Measurements from ENCODE around the gene PIK3R5.

The PIK3R5 gene

GRCh38 chr17:8966926-8967325 lies 1.4 kb upstream of the PIK3R5 start:
- Histone ChIP-seq H3K9me3 (ENCODE audit: control insufficient read depth in 5 of 5, low read length in 5 of 5) (peaks cover 0 to 3% (median 0%) of the 10 kb centered on the region in 5 donors), H3K27me3 (ENCODE audit: control insufficient read depth in 5 of 5, insufficient read depth in 4 of 5, low read length in 5 of 5) (peaks cover 19 to 35% (median 19%) of the 10 kb centered on the region in 5 donors), H3K9ac (ENCODE audit: low read length in 5 of 5) (no peak overlapping the region), H3K4me3 (ENCODE audit: low read depth in 1 of 5, low read length in 5 of 5) (peak overlapping the region in 1 of 5 donors; percentile 9), H3K27ac (ENCODE audit: low read depth, low read length) (no peak overlapping the region), H3K36me3 (ENCODE audit: control insufficient read depth in 5 of 5, insufficient read depth in 5 of 5, low read length in 5 of 5) (no peaks in the 10 kb centered on the region), H3K4me1 (ENCODE audit: control insufficient read depth in 5 of 5, insufficient read depth in 5 of 5, low read length in 5 of 5) (peaks cover 0 to 21% (median 0%) of the 10 kb centered on the region in 5 donors)

GRCh38 chr17:8964801-8965393 lies 610 bp downstream of the PIK3R5 start:
- peaks cover 19 to 33% (median 19%) of the 10 kb centered on the region in 5 donors for H3K27me3 ChIP-seq (ENCODE audit: control insufficient read depth in 5 of 5, insufficient read depth in 4 of 5, low read length in 5 of 5)
- H3K9ac ChIP-seq (ENCODE audit: low read length in 5 of 5), result peak overlapping the region in 3 of 5 donors; percentile 11 to 55 (median 43)
- H3K9me3 ChIP-seq (ENCODE audit: control insufficient read depth in 5 of 5, low read length in 5 of 5), result peaks cover 0 to 3% (median 0%) of the 10 kb centered on the region in 5 donors
- H3K27ac ChIP-seq (ENCODE audit: low read depth, low read length), result no peak overlapping the region
- no peaks in the 10 kb centered on the region for H3K36me3 ChIP-seq (ENCODE audit: control insufficient read depth in 5 of 5, insufficient read depth in 5 of 5, low read length in 5 of 5)
- peaks cover 0 to 26% (median 0%) of the 10 kb centered on the region in 5 donors for H3K4me1 ChIP-seq (ENCODE audit: control insufficient read depth in 5 of 5, insufficient read depth in 5 of 5, low read length in 5 of 5)
- peak overlapping the region; percentile 36 to 69 (median 59) for H3K4me3 ChIP-seq (ENCODE audit: low read depth in 1 of 5, low read length in 5 of 5)

- Histone ChIP-seq H3K27me3 (ENCODE audit: control insufficient read depth in 5 of 5, insufficient read depth in 4 of 5, low read length in 5 of 5) (peaks cover 19 to 33% (median 19%) of the 10 kb centered on the region in 5 donors), H3K4me3 (ENCODE audit: low read depth in 1 of 5, low read length in 5 of 5) (peak overlapping the region in 3 of 5 donors; percentile 9 to 59 (median 10)), H3K9me3 (ENCODE audit: control insufficient read depth in 5 of 5, low read length in 5 of 5) (peaks cover 0 to 3% (median 0%) of the 10 kb centered on the region in 5 donors), H3K36me3 (ENCODE audit: control insufficient read depth in 5 of 5, insufficient read depth in 5 of 5, low read length in 5 of 5) (peaks cover 0 to 4% (median 0%) of the 10 kb centered on the region in 5 donors), H3K9ac (ENCODE audit: low read length in 5 of 5) (no peak overlapping the region), H3K4me1 (ENCODE audit: control insufficient read depth in 5 of 5, insufficient read depth in 5 of 5, low read length in 5 of 5) (peaks cover 0 to 26% (median 0%) of the 10 kb centered on the region in 5 donors), H3K27ac (ENCODE audit: low read depth, low read length) (no peak overlapping the region)
Observed at GRCh38 chr17:8963647-8964258, 1.8 kb downstream of the PIK3R5 start.

GRCh38 chr17:8963014-8963413 lies 2.5 kb downstream of the PIK3R5 start:
- H3K4me3 ChIP-seq (ENCODE audit: low read depth in 1 of 5, low read length in 5 of 5), result no peak overlapping the region
- no peak overlapping the region for H3K27ac ChIP-seq (ENCODE audit: low read depth, low read length)
- H3K36me3 ChIP-seq (ENCODE audit: control insufficient read depth in 5 of 5, insufficient read depth in 5 of 5, low read length in 5 of 5), result peaks cover 0 to 4% (median 0%) of the 10 kb centered on the region in 5 donors
- H3K27me3 ChIP-seq (ENCODE audit: control insufficient read depth in 5 of 5, insufficient read depth in 4 of 5, low read length in 5 of 5), result peaks cover 19 to 33% (median 19%) of the 10 kb centered on the region in 5 donors
- peaks cover 0 to 26% (median 0%) of the 10 kb centered on the region in 5 donors for H3K4me1 ChIP-seq (ENCODE audit: control insufficient read depth in 5 of 5, insufficient read depth in 5 of 5, low read length in 5 of 5)
- H3K9me3 ChIP-seq (ENCODE audit: control insufficient read depth in 5 of 5, low read length in 5 of 5), result peaks cover 0 to under 1% (median 0%) of the 10 kb centered on the region in 5 donors
- no peak overlapping the region for H3K9ac ChIP-seq (ENCODE audit: low read length in 5 of 5)

GRCh38 chr17:8961829-8962228 lies 3.7 kb downstream of the PIK3R5 start:
- peaks cover 12 to 27% (median 17%) of the 10 kb centered on the region in 5 donors for H3K27me3 ChIP-seq (ENCODE audit: control insufficient read depth in 5 of 5, insufficient read depth in 4 of 5, low read length in 5 of 5)
- H3K9ac ChIP-seq (ENCODE audit: low read length in 5 of 5), result no peak overlapping the region
- H3K27ac ChIP-seq (ENCODE audit: low read depth, low read length), result no peak overlapping the region
- H3K4me1 ChIP-seq (ENCODE audit: control insufficient read depth in 5 of 5, insufficient read depth in 5 of 5, low read length in 5 of 5), result peaks cover 0 to 21% (median 0%) of the 10 kb centered on the region in 5 donors
- H3K9me3 ChIP-seq (ENCODE audit: control insufficient read depth in 5 of 5, low read length in 5 of 5), result no peaks in the 10 kb centered on the region
- H3K4me3 ChIP-seq (ENCODE audit: low read depth in 1 of 5, low read length in 5 of 5), result no peak overlapping the region
- H3K36me3 ChIP-seq (ENCODE audit: control insufficient read depth in 5 of 5, insufficient read depth in 5 of 5, low read length in 5 of 5), result peaks cover 0 to 4% (median 0%) of the 10 kb centered on the region in 5 donors

GRCh38 chr17:8960325-8961140 lies 5.0 kb downstream of the PIK3R5 start:
- Histone ChIP-seq H3K4me1 (ENCODE audit: control insufficient read depth in 5 of 5, insufficient read depth in 5 of 5, low read length in 5 of 5) (peaks cover 0 to 29% (median 4%) of the 10 kb centered on the region in 5 donors), H3K4me3 (ENCODE audit: low read depth in 1 of 5, low read length in 5 of 5) (no peak overlapping the region), H3K9me3 (ENCODE audit: control insufficient read depth in 5 of 5, low read length in 5 of 5) (no peaks in the 10 kb centered on the region), H3K27ac (ENCODE audit: low read depth, low read length) (no peak overlapping the region), H3K36me3 (ENCODE audit: control insufficient read depth in 5 of 5, insufficient read depth in 5 of 5, low read length in 5 of 5) (peaks cover 0 to 4% (median 0%) of the 10 kb centered on the region in 5 donors), H3K9ac (ENCODE audit: low read length in 5 of 5) (no peak overlapping the region), H3K27me3 (ENCODE audit: control insufficient read depth in 5 of 5, insufficient read depth in 4 of 5, low read length in 5 of 5) (peaks cover 11 to 17% (median 17%) of the 10 kb centered on the region in 5 donors)

GRCh38 chr17:8959312-8959918 lies 6.1 kb downstream of the PIK3R5 start:
- no peak overlapping the region for H3K4me3 ChIP-seq (ENCODE audit: low read depth in 1 of 5, low read length in 5 of 5)
- H3K4me1 ChIP-seq (ENCODE audit: control insufficient read depth in 5 of 5, insufficient read depth in 5 of 5, low read length in 5 of 5), result peaks cover 0 to 32% (median 9%) of the 10 kb centered on the region in 5 donors
- peaks cover 0 to 4% (median 0%) of the 10 kb centered on the region in 5 donors for H3K36me3 ChIP-seq (ENCODE audit: control insufficient read depth in 5 of 5, insufficient read depth in 5 of 5, low read length in 5 of 5)
- no peak overlapping the region for H3K9ac ChIP-seq (ENCODE audit: low read length in 5 of 5)
- no peak overlapping the region for H3K27ac ChIP-seq (ENCODE audit: low read depth, low read length)
- H3K9me3 ChIP-seq (ENCODE audit: control insufficient read depth in 5 of 5, low read length in 5 of 5), result no peaks in the 10 kb centered on the region
- peaks cover under 1 to 8% (median 6%) of the 10 kb centered on the region in 5 donors for H3K27me3 ChIP-seq (ENCODE audit: control insufficient read depth in 5 of 5, insufficient read depth in 4 of 5, low read length in 5 of 5)

GRCh38 chr17:8957721-8958120 lies 7.8 kb downstream of the PIK3R5 start:
- H3K9me3 ChIP-seq (ENCODE audit: control insufficient read depth in 5 of 5, low read length in 5 of 5), result peaks cover 0 to 4% (median 0%) of the 10 kb centered on the region in 5 donors
- no peak overlapping the region for H3K4me3 ChIP-seq (ENCODE audit: low read depth in 1 of 5, low read length in 5 of 5)
- no peak overlapping the region for H3K27ac ChIP-seq (ENCODE audit: low read depth, low read length)
- H3K27me3 ChIP-seq (ENCODE audit: control insufficient read depth in 5 of 5, insufficient read depth in 4 of 5, low read length in 5 of 5), result peaks cover 0 to 3% (median 0%) of the 10 kb centered on the region in 5 donors
- peaks cover 0 to 4% (median 0%) of the 10 kb centered on the region in 5 donors for H3K36me3 ChIP-seq (ENCODE audit: control insufficient read depth in 5 of 5, insufficient read depth in 5 of 5, low read length in 5 of 5)
- peaks cover 0 to 33% (median 9%) of the 10 kb centered on the region in 5 donors for H3K4me1 ChIP-seq (ENCODE audit: control insufficient read depth in 5 of 5, insufficient read depth in 5 of 5, low read length in 5 of 5)
- H3K9ac ChIP-seq (ENCODE audit: low read length in 5 of 5), result no peak overlapping the region

- Histone ChIP-seq H3K27me3 (ENCODE audit: control insufficient read depth in 5 of 5, insufficient read depth in 4 of 5, low read length in 5 of 5) (peaks cover 0 to 3% (median 0%) of the 10 kb centered on the region in 5 donors), H3K9ac (ENCODE audit: low read length in 5 of 5) (no peak overlapping the region), H3K36me3 (ENCODE audit: control insufficient read depth in 5 of 5, insufficient read depth in 5 of 5, low read length in 5 of 5) (peaks cover 0 to 4% (median 0%) of the 10 kb centered on the region in 5 donors), H3K27ac (ENCODE audit: low read depth, low read length) (no peak overlapping the region), H3K4me3 (ENCODE audit: low read depth in 1 of 5, low read length in 5 of 5) (no peak overlapping the region), H3K4me1 (ENCODE audit: control insufficient read depth in 5 of 5, insufficient read depth in 5 of 5, low read length in 5 of 5) (peaks cover 0 to 35% (median 9%) of the 10 kb centered on the region in 5 donors), H3K9me3 (ENCODE audit: control insufficient read depth in 5 of 5, low read length in 5 of 5) (peaks cover 0 to 6% (median 0%) of the 10 kb centered on the region in 5 donors)
Observed at GRCh38 chr17:8956465-8956902, 9.0 kb downstream of the PIK3R5 start.
